Stimulated activated naive CD8-positive, alpha-beta T cell treated with anti-CD3 and anti-CD28 coated beads, Interleukin-15, amount 100 ng/mL, for 72 hours (primary cell): ENCODE measurements around the gene NR2E1.

ENCODE experiments used
- ATAC-seq: fragments of 150-1000 bp; cut with Tn5 transposase; 2 replicates; pipeline ENCODE4 v1.10.0; 2021; ENCODE audit warnings: mild to moderate bottlenecking, moderate library complexity
- DNase-seq, 2 donors: peaks; one replicate each; pipeline ENCODE4 v3.0.0; 2021 to 2022
- H3K27ac Mint-ChIP-seq, 2 donors: one replicate each; pipeline ENCODE4 v1.8.0; 2022; ENCODE audit warnings: mild to moderate bottlenecking in 2 of 2, mixed read lengths in 2 of 2, moderate library complexity in 2 of 2
- H3K27me3 Mint-ChIP-seq: one replicate; pipeline ENCODE4 v1.8.0; 2022; ENCODE audit warnings: mixed read lengths
- H3K4me1 Mint-ChIP-seq: one replicate; pipeline ENCODE4 v1.8.0; 2022; ENCODE audit warnings: mild to moderate bottlenecking, mixed read lengths
- H3K4me3 Mint-ChIP-seq, 2 donors: one replicate each; pipeline ENCODE4 v1.8.0; 2022; ENCODE audit warnings: mild to moderate bottlenecking in 2 of 2, mixed read lengths in 2 of 2, moderate library complexity in 1 of 2
- H3K9me3 Mint-ChIP-seq, 2 donors: one replicate each; pipeline ENCODE4 v1.8.0; 2022; ENCODE audit warnings: mixed read lengths in 2 of 2

NR2E1 gene

GRCh38 chr6:108207013-108207412, 41.2 kb downstream of the NR2E1 start:
- Mint-ChIP-seq H3K4me1 (no peaks in the 10 kb centered on the region), H3K27me3 (no peaks in the 10 kb centered on the region), H3K4me3 (no peak overlapping the region), H3K9me3 (no peaks in the 10 kb centered on the region), H3K27ac (no peak overlapping the region)
- no peak for DNase-seq
- ATAC-seq: no peak

- H3K27ac Mint-ChIP-seq: no peak overlapping the region
Measured at GRCh38 chr6:108209738-108210137, 43.9 kb downstream of the NR2E1 start.

GRCh38 chr6:108210556-108210955, 44.7 kb downstream of the NR2E1 start:
- DNase-seq: no peak
- no peaks in the 10 kb centered on the region for H3K27me3 Mint-ChIP-seq
- no peaks in the 10 kb centered on the region for H3K4me1 Mint-ChIP-seq
- no peak overlapping the region for H3K4me3 Mint-ChIP-seq
- no peak overlapping the region for H3K27ac Mint-ChIP-seq
- no peaks in the 10 kb centered on the region for H3K9me3 Mint-ChIP-seq
- no peak for ATAC-seq

More at GRCh38 chr6:108209738-108210137, 43.9 kb downstream of the NR2E1 start:
- H3K9me3 Mint-ChIP-seq: no peaks in the 10 kb centered on the region
- no peaks in the 10 kb centered on the region for H3K4me1 Mint-ChIP-seq
- ATAC-seq (no peak), DNase-seq (no peak)
- H3K4me3 Mint-ChIP-seq: no peak overlapping the region
- H3K27me3 Mint-ChIP-seq: no peaks in the 10 kb centered on the region

GRCh38 chr6:108211671-108212070, 45.8 kb downstream of the NR2E1 start:
- Mint-ChIP-seq H3K4me1 (no peaks in the 10 kb centered on the region), H3K9me3 (no peaks in the 10 kb centered on the region), H3K27me3 (no peaks in the 10 kb centered on the region), H3K4me3 (no peak overlapping the region), H3K27ac (no peak overlapping the region)
- DNase-seq: no peak
- no peak for ATAC-seq

GRCh38 chr6:108222064-108222463, 56.2 kb downstream of the NR2E1 start:
- Mint-ChIP-seq H3K9me3 (no peaks in the 10 kb centered on the region), H3K4me1 (peaks cover 13% of the 10 kb centered on the region), H3K4me3 (no peak overlapping the region), H3K27me3 (no peaks in the 10 kb centered on the region), H3K27ac (peak overlapping the region in 1 of 2 donors; percentile 47)
- DNase-seq (no peak), ATAC-seq (peak; percentile 63)

GRCh38 chr6:108222504-108222903, 56.7 kb downstream of the NR2E1 start:
- no peak for DNase-seq
- H3K4me1 Mint-ChIP-seq: peaks cover 14% of the 10 kb centered on the region
- ATAC-seq: no peak
- peak overlapping the region in 1 of 2 donors; percentile 47 for H3K27ac Mint-ChIP-seq
- H3K27me3 Mint-ChIP-seq: no peaks in the 10 kb centered on the region
- H3K9me3 Mint-ChIP-seq: no peaks in the 10 kb centered on the region
- no peak overlapping the region for H3K4me3 Mint-ChIP-seq

- Mint-ChIP-seq H3K27me3 (no peaks in the 10 kb centered on the region), H3K9me3 (no peaks in the 10 kb centered on the region), H3K27ac (no peak overlapping the region), H3K4me3 (no peak overlapping the region), H3K4me1 (peaks cover 14% of the 10 kb centered on the region)
- DNase-seq (no peak), ATAC-seq (no peak)
Measured at GRCh38 chr6:108227290-108227689, 61.5 kb downstream of the NR2E1 start.

- no peaks in the 10 kb centered on the region for H3K27me3 Mint-ChIP-seq
- H3K9me3 Mint-ChIP-seq: no peaks in the 10 kb centered on the region
- H3K4me1 Mint-ChIP-seq: peaks cover 5% of the 10 kb centered on the region
- ATAC-seq (no peak), DNase-seq (no peak)
- no peak overlapping the region for H3K27ac Mint-ChIP-seq
- no peak overlapping the region for H3K4me3 Mint-ChIP-seq
Measured at GRCh38 chr6:108228416-108228815, 62.6 kb downstream of the NR2E1 start.

- no peak overlapping the region for H3K27ac Mint-ChIP-seq
- H3K4me1 Mint-ChIP-seq: no peaks in the 10 kb centered on the region
- DNase-seq: no peak
- no peak overlapping the region for H3K4me3 Mint-ChIP-seq
- no peaks in the 10 kb centered on the region for H3K27me3 Mint-ChIP-seq
- no peaks in the 10 kb centered on the region for H3K9me3 Mint-ChIP-seq
- no peak for ATAC-seq
Measured at GRCh38 chr6:108235127-108235526, 69.3 kb downstream of the NR2E1 start.

- no peak for ATAC-seq
- no peaks in the 10 kb centered on the region for H3K27me3 Mint-ChIP-seq
- no peak overlapping the region for H3K4me3 Mint-ChIP-seq
- no peak for DNase-seq
- peaks cover 7% of the 10 kb centered on the region for H3K4me1 Mint-ChIP-seq
- H3K9me3 Mint-ChIP-seq: peaks cover 1 to 3% of the 10 kb centered on the region in 2 donors
- H3K27ac Mint-ChIP-seq: no peak overlapping the region
Measured at GRCh38 chr6:108236791-108237190, 71.0 kb downstream of the NR2E1 start.

- Mint-ChIP-seq H3K4me3 (no peak overlapping the region), H3K9me3 (peaks cover 5 to 10% of the 10 kb centered on the region in 2 donors), H3K27me3 (no peaks in the 10 kb centered on the region), H3K27ac (no peak overlapping the region), H3K4me1 (peaks cover 13% of the 10 kb centered on the region)
- ATAC-seq: no peak
- no peak for DNase-seq
Measured at GRCh38 chr6:108238322-108238721, 72.5 kb downstream of the NR2E1 start.
